GM12873 (cell line): ENCODE results near the gene INSIG2.

Experiments
- CTCF ChIP-seq: IDR thresholded peaks from 2 replicates; pipeline ENCODE4 v1.5.1; 2012; ENCODE audit warnings: low read depth, mild to moderate bottlenecking, moderate library complexity, low read length, control low read depth; ENCODE audit not compliant: insufficient read depth; ENCODE audit errors: missing control alignments

INSIG2 gene

DNA sequence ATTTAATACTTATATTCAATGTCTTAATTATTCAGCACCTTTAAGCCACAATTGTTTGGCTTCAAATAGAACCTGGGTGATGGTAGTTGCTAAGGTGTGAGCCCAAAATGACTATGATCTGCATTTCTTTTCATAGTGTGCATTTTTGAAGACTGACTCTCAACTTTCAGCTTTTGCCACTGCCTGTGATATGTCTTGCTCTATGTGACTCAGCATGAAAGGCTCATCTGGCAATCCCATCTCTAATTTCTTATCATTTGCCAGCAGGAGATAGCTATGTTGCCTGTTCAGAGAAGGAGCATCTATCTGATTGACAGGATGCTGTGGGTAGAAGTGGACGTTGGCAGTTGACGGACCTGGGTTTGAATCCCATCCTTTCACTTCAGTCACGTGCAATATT lies 39.9 kb upstream of the INSIG2 start:
- TF ChIP-seq CTCF = no peak

DNA sequence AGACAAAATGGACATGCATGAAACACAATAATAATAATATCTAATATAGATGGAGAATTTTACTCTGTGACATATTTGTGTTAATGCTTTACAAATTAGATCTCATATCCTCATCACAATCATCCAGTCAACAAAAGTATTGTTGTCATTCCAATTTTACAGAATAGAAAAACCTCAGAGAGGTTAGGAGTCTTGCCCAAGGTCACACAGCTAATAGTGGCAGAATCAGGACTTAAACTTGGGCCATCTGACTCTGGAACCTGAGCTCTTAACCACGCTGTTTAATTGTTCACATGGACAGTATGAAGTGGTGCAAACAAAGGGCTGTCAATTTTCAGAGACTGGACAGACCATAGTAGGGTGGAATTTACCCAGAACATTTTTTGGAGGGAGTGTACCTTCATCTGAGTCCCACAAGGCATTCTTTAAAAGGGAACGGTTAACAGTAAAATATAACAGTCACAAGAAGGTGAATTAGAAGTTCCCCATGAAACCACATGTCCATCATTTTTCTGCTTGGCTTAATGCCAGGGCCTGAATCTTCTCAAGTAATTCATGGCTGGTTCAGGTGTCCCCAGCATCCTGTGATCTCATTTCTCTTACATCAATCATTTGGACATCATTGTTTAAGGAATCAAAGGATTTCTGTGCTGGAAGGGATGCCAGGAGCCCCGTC lies 39.0 kb upstream of the INSIG2 start:
- no peak for TF ChIP-seq CTCF

DNA sequence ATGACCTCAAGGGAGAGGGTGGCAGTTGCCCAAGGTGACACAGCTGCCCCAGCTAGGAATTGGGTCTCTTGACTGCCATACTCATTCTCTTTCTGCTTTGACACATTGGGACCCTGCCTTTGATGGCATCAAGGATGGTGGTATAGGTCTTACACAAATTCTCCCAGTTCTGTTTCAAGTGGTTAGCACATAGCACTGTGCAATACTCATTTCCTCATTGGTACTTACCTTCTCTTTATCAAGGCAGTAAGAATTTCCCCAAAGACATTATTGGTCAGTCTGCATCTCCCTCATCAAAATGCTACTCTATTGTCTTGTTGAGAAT lies 38.5 kb upstream of the INSIG2 start:
- TF ChIP-seq CTCF = no peak

DNA sequence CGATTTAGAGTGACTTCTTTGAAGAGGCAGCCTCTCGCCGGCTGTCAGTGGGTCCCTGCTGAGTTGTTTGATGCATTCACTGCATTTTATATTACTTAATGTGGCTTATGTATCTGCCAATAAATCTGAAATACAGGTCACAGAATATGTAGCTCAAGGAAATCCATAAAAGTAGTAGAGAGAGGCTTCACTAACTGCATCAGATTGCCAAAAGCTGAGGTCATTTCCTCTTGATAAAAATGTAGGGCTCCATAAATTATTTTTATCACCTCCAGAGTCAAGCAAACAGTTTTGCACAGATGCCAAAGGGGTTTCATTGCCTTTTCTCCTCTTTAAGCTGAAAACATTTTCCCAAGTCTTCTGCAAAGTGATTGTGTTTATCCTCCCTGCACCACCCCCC lies 37.9 kb upstream of the INSIG2 start:
- no peak for TF ChIP-seq CTCF

DNA sequence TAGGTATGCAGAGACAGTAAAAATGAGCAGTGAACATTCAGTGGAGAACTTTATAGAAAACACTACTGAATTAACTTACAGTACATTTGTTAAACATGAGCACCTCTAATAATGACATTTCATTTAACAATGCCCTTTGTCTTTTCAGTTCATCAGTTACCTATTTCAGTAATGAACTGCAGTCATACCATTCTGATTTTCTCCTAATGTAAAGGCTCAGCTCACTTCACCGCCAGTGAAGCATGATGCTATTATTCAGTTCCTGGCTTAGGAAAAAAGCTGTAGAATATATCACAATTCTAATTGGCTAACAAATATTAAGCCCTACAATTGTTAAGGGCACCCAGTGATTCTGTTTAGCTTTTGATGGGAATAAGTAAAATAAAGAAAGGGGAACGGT lies 37.3 kb upstream of the INSIG2 start:
- TF ChIP-seq CTCF = no peak

DNA sequence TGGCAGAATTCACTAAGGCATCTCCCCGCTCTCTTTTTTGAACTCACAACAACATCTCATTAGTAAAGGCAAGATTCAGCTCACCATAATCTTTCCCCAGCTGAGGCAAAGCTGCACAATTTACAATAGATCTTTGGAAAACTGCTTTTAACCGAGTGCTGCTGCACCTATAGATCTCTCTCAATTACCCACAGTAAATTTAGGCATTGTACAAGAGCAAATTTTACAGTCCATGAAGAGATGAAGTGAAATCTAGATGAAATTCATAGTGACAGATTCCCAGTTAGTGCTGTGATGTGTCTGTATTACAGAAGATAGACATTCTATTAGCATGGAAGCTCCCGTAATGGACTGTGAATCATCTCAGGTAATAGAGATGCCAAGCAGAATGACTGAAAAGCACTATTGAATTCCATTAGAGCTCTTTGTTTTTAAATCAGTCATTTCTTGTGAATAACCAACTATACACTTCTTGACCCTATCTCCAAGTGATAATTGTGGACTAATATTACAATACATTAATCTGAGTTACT lies 36.4 kb upstream of the INSIG2 start:
- TF ChIP-seq CTCF = no peak

DNA sequence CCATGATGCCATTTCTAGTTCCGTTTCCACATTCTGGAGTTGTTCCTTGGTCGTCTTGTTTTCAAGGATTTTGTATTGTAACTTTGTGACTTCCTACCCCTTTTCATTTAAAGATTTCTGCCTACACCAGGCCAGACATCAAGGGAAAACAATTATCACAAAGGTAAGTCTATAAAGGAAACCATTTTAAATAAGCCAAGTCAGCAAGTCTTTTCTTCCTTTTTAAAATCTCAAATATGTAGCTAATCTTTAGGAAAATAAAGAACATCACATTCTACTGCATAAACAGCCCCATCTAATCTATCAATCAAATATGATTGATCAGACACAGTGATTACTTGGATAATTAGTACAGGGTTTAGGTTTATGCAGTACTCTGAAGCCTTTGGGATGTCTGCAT lies 35.8 kb upstream of the INSIG2 start:
- TF ChIP-seq CTCF = no peak
